ENCODE results near the gene HEMGN.

The HEMGN gene

GRCh38 chr9:97938081-97938644 lies at the start of gene HEMGN:
Gene HEMGN, minus strand, starts transcription at chr9:97938172. Its CDS starts 36 bp downstream, at chr9:97938136.
- 100% methylated on average over 1 of the region's 3 CpGs for WGBS (ENCODE audit: insufficient coverage, insufficient read length)
- Histone ChIP-seq H3K4me3 (ENCODE audit: low read length) (no peak within 1 kb of the TSS), H3K27ac (ENCODE audit: low read length) (no peak within 1 kb of the TSS), H3K36me3 (ENCODE audit: control insufficient read depth, insufficient read depth, low read length) (no peaks in the 10 kb centered on the region), H3K27me3 (ENCODE audit: control insufficient read depth, insufficient read depth, low read length) (no peaks in the 10 kb centered on the region; the same call in 1 of the 2 replicates), H3K9me3 (ENCODE audit: control insufficient read depth, insufficient read depth, low read length) (no peaks in the 10 kb centered on the region), H3K4me1 (ENCODE audit: control insufficient read depth, insufficient read depth, low read length) (no peaks in the 10 kb centered on the region)
- no peak for DNase-seq (ENCODE audit: low read depth, low spot score)

GRCh38 chr9:97987487-97987886 lies 49.5 kb upstream of the HEMGN start:
- DNase-seq (ENCODE audit: low read depth, low spot score) = no peak
- H3K36me3 ChIP-seq (ENCODE audit: control insufficient read depth, insufficient read depth, low read length) = no peaks in the 10 kb centered on the region
- peaks cover 8% of the 10 kb centered on the region; the same call in 1 of the 2 replicates for H3K27me3 ChIP-seq (ENCODE audit: control insufficient read depth, insufficient read depth, low read length)
- H3K4me1 ChIP-seq (ENCODE audit: control insufficient read depth, insufficient read depth, low read length) = no peaks in the 10 kb centered on the region
- no CpG with 5 or more reads among the region's 5 CpGs for WGBS (ENCODE audit: insufficient coverage, insufficient read length)
- no peaks in the 10 kb centered on the region for H3K9me3 ChIP-seq (ENCODE audit: control insufficient read depth, insufficient read depth, low read length)
- H3K27ac ChIP-seq (ENCODE audit: low read length) = no peak overlapping the region
- H3K4me3 ChIP-seq (ENCODE audit: low read length) = no peak overlapping the region

GRCh38 chr9:97985058-97985861 lies 47.3 kb upstream of the HEMGN start:
- no peak overlapping the region for H3K27ac ChIP-seq (ENCODE audit: low read length)
- no peak for DNase-seq (ENCODE audit: low read depth, low spot score)
- WGBS (ENCODE audit: insufficient coverage, insufficient read length) = no CpG with 5 or more reads among the region's 59 CpGs
- H3K9me3 ChIP-seq (ENCODE audit: control insufficient read depth, insufficient read depth, low read length) = no peaks in the 10 kb centered on the region
- peak overlapping the region; percentile 45; the same call in 1 of the 2 replicates for H3K4me3 ChIP-seq (ENCODE audit: low read length)
- peaks cover 26% of the 10 kb centered on the region for H3K27me3 ChIP-seq (ENCODE audit: control insufficient read depth, insufficient read depth, low read length)
- no peaks in the 10 kb centered on the region for H3K36me3 ChIP-seq (ENCODE audit: control insufficient read depth, insufficient read depth, low read length)
- no peaks in the 10 kb centered on the region for H3K4me1 ChIP-seq (ENCODE audit: control insufficient read depth, insufficient read depth, low read length)

- no CpG with 5 or more reads among the region's 116 CpGs for WGBS (ENCODE audit: insufficient coverage, insufficient read length)
Observed at GRCh38 chr9:97984188-97985057, 46.5 kb upstream of the HEMGN start.

GRCh38 chr9:97983589-97984187 lies 45.7 kb upstream of the HEMGN start:
- peaks cover 39% of the 10 kb centered on the region for H3K27me3 ChIP-seq (ENCODE audit: control insufficient read depth, insufficient read depth, low read length)
- no peaks in the 10 kb centered on the region for H3K4me1 ChIP-seq (ENCODE audit: control insufficient read depth, insufficient read depth, low read length)
- no CpG with 5 or more reads among the region's 70 CpGs for WGBS (ENCODE audit: insufficient coverage, insufficient read length)
- no peaks in the 10 kb centered on the region for H3K36me3 ChIP-seq (ENCODE audit: control insufficient read depth, insufficient read depth, low read length)
- DNase-seq (ENCODE audit: low read depth, low spot score) = no peak
- no peaks in the 10 kb centered on the region for H3K9me3 ChIP-seq (ENCODE audit: control insufficient read depth, insufficient read depth, low read length)
- no peak overlapping the region for H3K27ac ChIP-seq (ENCODE audit: low read length)
- H3K4me3 ChIP-seq (ENCODE audit: low read length) = peak overlapping the region; percentile 45

More at GRCh38 chr9:97984188-97985057, 46.5 kb upstream of the HEMGN start:
- Histone ChIP-seq H3K9me3 (ENCODE audit: control insufficient read depth, insufficient read depth, low read length) (no peaks in the 10 kb centered on the region), H3K4me3 (ENCODE audit: low read length) (peak overlapping the region; percentile 45), H3K27me3 (ENCODE audit: control insufficient read depth, insufficient read depth, low read length) (peaks cover 33% of the 10 kb centered on the region), H3K4me1 (ENCODE audit: control insufficient read depth, insufficient read depth, low read length) (no peaks in the 10 kb centered on the region), H3K27ac (ENCODE audit: low read length) (no peak overlapping the region), H3K36me3 (ENCODE audit: control insufficient read depth, insufficient read depth, low read length) (no peaks in the 10 kb centered on the region)
- DNase-seq (ENCODE audit: low read depth, low spot score) = no peak

GRCh38 chr9:97982683-97983588 lies 45.0 kb upstream of the HEMGN start, which contains the start of gene ANP32B:
Gene ANP32B, plus strand, starts transcription at chr9:97983341. Its CDS starts 215 bp downstream, at chr9:97983556.
- no peak within 1 kb of the TSS for H3K27ac ChIP-seq (ENCODE audit: low read length)
- no peaks in the 10 kb centered on the region for H3K36me3 ChIP-seq (ENCODE audit: control insufficient read depth, insufficient read depth, low read length)
- H3K4me3 ChIP-seq (ENCODE audit: low read length) = peak within 1 kb of the TSS; percentile 45
- peaks cover 43% of the 10 kb centered on the region for H3K27me3 ChIP-seq (ENCODE audit: control insufficient read depth, insufficient read depth, low read length)
- no peaks in the 10 kb centered on the region for H3K9me3 ChIP-seq (ENCODE audit: control insufficient read depth, insufficient read depth, low read length)
- no peaks in the 10 kb centered on the region for H3K4me1 ChIP-seq (ENCODE audit: control insufficient read depth, insufficient read depth, low read length)
- DNase-seq (ENCODE audit: low read depth, low spot score) = peak; percentile 50
- no CpG with 5 or more reads among the region's 105 CpGs for WGBS (ENCODE audit: insufficient coverage, insufficient read length)

- Histone ChIP-seq H3K27me3 (ENCODE audit: control insufficient read depth, insufficient read depth, low read length) (peaks cover 46% of the 10 kb centered on the region), H3K9me3 (ENCODE audit: control insufficient read depth, insufficient read depth, low read length) (no peaks in the 10 kb centered on the region), H3K27ac (ENCODE audit: low read length) (no peak overlapping the region), H3K4me3 (ENCODE audit: low read length) (no peak overlapping the region; the same call in 1 of the 2 replicates), H3K4me1 (ENCODE audit: control insufficient read depth, insufficient read depth, low read length) (no peaks in the 10 kb centered on the region), H3K36me3 (ENCODE audit: control insufficient read depth, insufficient read depth, low read length) (no peaks in the 10 kb centered on the region)
- no CpG with 5 or more reads among the region's 15 CpGs for WGBS (ENCODE audit: insufficient coverage, insufficient read length)
- no peak for DNase-seq (ENCODE audit: low read depth, low spot score)
Observed at GRCh38 chr9:97981846-97982682, 44.1 kb upstream of the HEMGN start.

- Histone ChIP-seq H3K9me3 (ENCODE audit: control insufficient read depth, insufficient read depth, low read length) (no peaks in the 10 kb centered on the region), H3K36me3 (ENCODE audit: control insufficient read depth, insufficient read depth, low read length) (no peaks in the 10 kb centered on the region), H3K4me3 (ENCODE audit: low read length) (no peak overlapping the region), H3K27me3 (ENCODE audit: control insufficient read depth, insufficient read depth, low read length) (peaks cover 43% of the 10 kb centered on the region), H3K27ac (ENCODE audit: low read length) (no peak overlapping the region), H3K4me1 (ENCODE audit: control insufficient read depth, insufficient read depth, low read length) (no peaks in the 10 kb centered on the region)
- DNase-seq (ENCODE audit: low read depth, low spot score) = no peak
- WGBS (ENCODE audit: insufficient coverage, insufficient read length) = no CpG with 5 or more reads among the region's 10 CpGs
Observed at GRCh38 chr9:97980918-97981845, 43.2 kb upstream of the HEMGN start.
